ENCODE data around the gene TMEM17.

DNA sequence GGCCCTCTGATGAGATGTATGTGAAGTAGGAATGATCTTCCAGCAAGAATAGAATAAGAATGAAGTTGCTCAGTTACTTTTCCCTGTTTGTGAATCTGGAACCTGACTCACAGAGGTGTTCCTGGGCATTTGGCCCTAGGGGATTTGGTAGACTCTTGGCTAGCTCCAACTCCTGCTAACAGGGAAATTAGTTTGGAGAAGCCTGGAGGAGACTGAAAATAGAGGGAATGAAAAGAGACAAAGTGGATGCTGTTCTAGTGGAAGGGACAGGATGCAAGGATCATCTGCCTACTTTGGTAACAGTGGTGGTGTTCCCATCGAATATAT lies 19.6 kb downstream of the TMEM17 start:
- TF ChIP-seq POU6F1 (CRISPR knock-in tag; IDR thresholded peaks at IDR 0.05; ENCODE audit: borderline replicate concordance, low read depth) (no peak), ZFP30 (CRISPR knock-in tag; IDR thresholded peaks at IDR 0.05) (no peak), RARB (CRISPR knock-in tag; IDR thresholded peaks at IDR 0.05) (no peak), SNAI2 (CRISPR knock-in tag; IDR thresholded peaks at IDR 0.05) (no peak), ESRRG (CRISPR knock-in tag; IDR thresholded peaks at IDR 0.05) (no peak), TCF4 (CRISPR knock-in tag; IDR thresholded peaks at IDR 0.05; ENCODE audit: borderline replicate concordance) (no peak), ARNTL (CRISPR knock-in tag; IDR thresholded peaks at IDR 0.05; ENCODE audit: borderline replicate concordance, low read depth) (no peak)
- TF ChIP-seq, protein P1, sequence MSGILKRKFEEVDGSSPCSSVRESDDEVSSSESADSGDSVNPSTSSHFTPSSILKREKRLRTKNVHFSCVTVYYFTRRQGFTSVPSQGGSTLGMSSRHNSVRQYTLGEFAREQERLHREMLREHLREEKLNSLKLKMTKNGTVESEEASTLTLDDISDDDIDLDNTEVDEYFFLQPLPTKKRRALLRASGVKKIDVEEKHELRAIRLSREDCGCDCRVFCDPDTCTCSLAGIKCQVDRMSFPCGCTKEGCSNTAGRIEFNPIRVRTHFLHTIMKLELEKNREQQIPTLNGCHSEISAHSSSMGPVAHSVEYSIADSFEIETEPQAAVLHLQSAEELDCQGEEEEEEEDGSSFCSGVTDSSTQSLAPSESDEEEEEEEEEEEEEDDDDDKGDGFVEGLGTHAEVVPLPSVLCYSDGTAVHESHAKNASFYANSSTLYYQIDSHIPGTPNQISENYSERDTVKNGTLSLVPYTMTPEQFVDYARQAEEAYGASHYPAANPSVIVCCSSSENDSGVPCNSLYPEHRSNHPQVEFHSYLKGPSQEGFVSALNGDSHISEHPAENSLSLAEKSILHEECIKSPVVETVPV (CRISPR knock-in tag; IDR thresholded peaks at IDR 0.05): no peak
